ENCODE data around the gene IZUMO2. TPM values are rescaled to one million over a fixed set of nuclear protein-coding genes. Genes with fewer than 3 reads are reported as not detected.

The IZUMO2 gene
- total RNA-seq, 2 donors from 2014 or later, result not detected

GRCh38 chr19:50174100-50174793 lies 11.2 kb upstream of the IZUMO2 start:
- H3K4me3 Mint-ChIP-seq, result no peak overlapping the region
- H3K9ac ChIP-seq (ENCODE audit: extremely low read depth, low read length, poor library complexity, severe bottlenecking), result no peak overlapping the region
- 53 to 66% methylated on average over 3 to 5 of the region's 5 CpGs for WGBS, 2 experiments (ENCODE audit: insufficient coverage in 1 of 2, insufficient read length in 1 of 2)
- H3K9me3 Mint-ChIP-seq, result peaks cover 17% of the 10 kb centered on the region
- peaks cover 6% of the 10 kb centered on the region for H3K27me3 Mint-ChIP-seq (ENCODE audit: insufficient read depth)
- no peaks in the 10 kb centered on the region for H3K27me3 ChIP-seq (ENCODE audit: control insufficient read depth, insufficient read depth, low read length, poor library complexity, severe bottlenecking)
- no peaks in the 10 kb centered on the region for H3K4me1 Mint-ChIP-seq
- H3K36me3 ChIP-seq (ENCODE audit: control insufficient read depth, insufficient read depth, low read length), result no peaks in the 10 kb centered on the region
- H3K27ac ChIP-seq (ENCODE audit: low read depth, low read length), result no peak overlapping the region
- no peaks in the 10 kb centered on the region for H3K4me1 ChIP-seq (ENCODE audit: control insufficient read depth, insufficient read depth, low read length)
- no peak overlapping the region for H3K4me3 ChIP-seq (ENCODE audit: low read length)
- H3K27ac Mint-ChIP-seq, result no peak overlapping the region
- H3K36me3 Mint-ChIP-seq (ENCODE audit: low read depth), result no peaks in the 10 kb centered on the region
- TF ChIP-seq, protein P1, sequence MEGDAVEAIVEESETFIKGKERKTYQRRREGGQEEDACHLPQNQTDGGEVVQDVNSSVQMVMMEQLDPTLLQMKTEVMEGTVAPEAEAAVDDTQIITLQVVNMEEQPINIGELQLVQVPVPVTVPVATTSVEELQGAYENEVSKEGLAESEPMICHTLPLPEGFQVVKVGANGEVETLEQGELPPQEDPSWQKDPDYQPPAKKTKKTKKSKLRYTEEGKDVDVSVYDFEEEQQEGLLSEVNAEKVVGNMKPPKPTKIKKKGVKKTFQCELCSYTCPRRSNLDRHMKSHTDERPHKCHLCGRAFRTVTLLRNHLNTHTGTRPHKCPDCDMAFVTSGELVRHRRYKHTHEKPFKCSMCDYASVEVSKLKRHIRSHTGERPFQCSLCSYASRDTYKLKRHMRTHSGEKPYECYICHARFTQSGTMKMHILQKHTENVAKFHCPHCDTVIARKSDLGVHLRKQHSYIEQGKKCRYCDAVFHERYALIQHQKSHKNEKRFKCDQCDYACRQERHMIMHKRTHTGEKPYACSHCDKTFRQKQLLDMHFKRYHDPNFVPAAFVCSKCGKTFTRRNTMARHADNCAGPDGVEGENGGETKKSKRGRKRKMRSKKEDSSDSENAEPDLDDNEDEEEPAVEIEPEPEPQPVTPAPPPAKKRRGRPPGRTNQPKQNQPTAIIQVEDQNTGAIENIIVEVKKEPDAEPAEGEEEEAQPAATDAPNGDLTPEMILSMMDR (conservative IDR thresholded peaks at IDR 0.05), result no peak
- DNase-seq, result no peak
- H3K9me3 ChIP-seq (ENCODE audit: control insufficient read depth, low read length), result peaks cover 37% of the 10 kb centered on the region

DNA sequence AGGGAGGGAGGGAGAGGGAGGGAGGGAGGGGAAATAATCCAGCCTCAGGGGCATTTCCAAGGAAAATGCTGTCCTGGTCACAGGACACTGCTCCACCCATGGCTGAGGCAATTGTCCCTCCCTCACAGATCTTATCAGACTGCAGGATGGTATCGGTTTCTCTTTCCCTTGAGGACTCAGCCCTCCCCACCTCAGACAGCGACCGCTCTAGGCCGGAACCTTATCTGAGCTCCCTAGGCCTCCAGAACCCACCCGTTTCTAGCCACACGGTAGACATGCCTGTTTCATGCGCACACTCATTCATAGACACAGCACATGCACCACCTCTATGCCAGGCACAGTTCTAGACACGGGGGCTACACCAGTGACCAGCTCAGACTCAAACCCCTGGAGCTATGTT lies 10.0 kb upstream of the IZUMO2 start:
- WGBS, 2 experiments (ENCODE audit: insufficient coverage in 1 of 2, insufficient read length in 1 of 2), result 85 to 100% methylated on average over 1 to 8 of the region's 8 CpGs
- no peak for DNase-seq
- no peak overlapping the region for H3K4me3 Mint-ChIP-seq
- H3K36me3 Mint-ChIP-seq (ENCODE audit: low read depth), result no peaks in the 10 kb centered on the region
- H3K4me1 Mint-ChIP-seq, result no peaks in the 10 kb centered on the region
- H3K9me3 ChIP-seq (ENCODE audit: control insufficient read depth, low read length), result peaks cover 31% of the 10 kb centered on the region
- TF ChIP-seq, protein P1 (conservative IDR thresholded peaks at IDR 0.05), result no peak
- no peaks in the 10 kb centered on the region for H3K4me1 ChIP-seq (ENCODE audit: control insufficient read depth, insufficient read depth, low read length)
- H3K27ac ChIP-seq (ENCODE audit: low read depth, low read length), result no peak overlapping the region
- no peaks in the 10 kb centered on the region for H3K27me3 ChIP-seq (ENCODE audit: control insufficient read depth, insufficient read depth, low read length, poor library complexity, severe bottlenecking)
- H3K27ac Mint-ChIP-seq, result no peak overlapping the region
- no peak overlapping the region for H3K4me3 ChIP-seq (ENCODE audit: low read length)
- H3K36me3 ChIP-seq (ENCODE audit: control insufficient read depth, insufficient read depth, low read length), result no peaks in the 10 kb centered on the region
- no peak overlapping the region for H3K9ac ChIP-seq (ENCODE audit: extremely low read depth, low read length, poor library complexity, severe bottlenecking)
- H3K9me3 Mint-ChIP-seq, result peaks cover 14% of the 10 kb centered on the region
- H3K27me3 Mint-ChIP-seq (ENCODE audit: insufficient read depth), result no peaks in the 10 kb centered on the region

- H3K27me3 Mint-ChIP-seq (ENCODE audit: insufficient read depth), result no peaks in the 10 kb centered on the region
- H3K36me3 Mint-ChIP-seq (ENCODE audit: low read depth), result no peaks in the 10 kb centered on the region
- H3K27me3 ChIP-seq (ENCODE audit: control insufficient read depth, insufficient read depth, low read length, poor library complexity, severe bottlenecking), result no peaks in the 10 kb centered on the region
- no peak for DNase-seq
- no peaks in the 10 kb centered on the region for H3K4me1 ChIP-seq (ENCODE audit: control insufficient read depth, insufficient read depth, low read length)
- H3K4me1 Mint-ChIP-seq, result no peaks in the 10 kb centered on the region
- H3K4me3 ChIP-seq (ENCODE audit: low read length), result no peak overlapping the region
- H3K27ac ChIP-seq (ENCODE audit: low read depth, low read length), result no peak overlapping the region
- TF ChIP-seq, protein P1 (conservative IDR thresholded peaks at IDR 0.05), result no peak
- H3K36me3 ChIP-seq (ENCODE audit: control insufficient read depth, insufficient read depth, low read length), result no peaks in the 10 kb centered on the region
- H3K9ac ChIP-seq (ENCODE audit: extremely low read depth, low read length, poor library complexity, severe bottlenecking), result no peak overlapping the region
- H3K9me3 Mint-ChIP-seq, result peaks cover 12% of the 10 kb centered on the region
- no peak overlapping the region for H3K4me3 Mint-ChIP-seq
- H3K27ac Mint-ChIP-seq, result no peak overlapping the region
- H3K9me3 ChIP-seq (ENCODE audit: control insufficient read depth, low read length), result peaks cover 30% of the 10 kb centered on the region
Observed at GRCh38 chr19:50172726-50173125, 9.6 kb upstream of the IZUMO2 start.
